Testis (tissue), 2 donors: ENCODE results near the gene IMP3.

ENCODE experiments used
- POLR2A ChIP-seq: fragments of 450-650 bp; IDR thresholded peaks from one replicate; pipeline ENCODE4 v1.6.1; 2017; ENCODE audit warnings: antibody characterized with exemption, mild to moderate bottlenecking, moderate library complexity
- TF ChIP-seq, protein P1 (sequence below), 3 experiments: fragments of 450-650 bp in 2 of 3; fragments of 200-600 bp in 1 of 3; sonication (generic) in 1 of 3; IDR thresholded peaks; one replicate each; pipeline ENCODE4 v1.5.1; 2016 to 2019; ENCODE audit warnings: antibody characterized with exemption in 3 of 3, mild to moderate bottlenecking in 2 of 3, moderate library complexity in 1 of 3

DNA sequence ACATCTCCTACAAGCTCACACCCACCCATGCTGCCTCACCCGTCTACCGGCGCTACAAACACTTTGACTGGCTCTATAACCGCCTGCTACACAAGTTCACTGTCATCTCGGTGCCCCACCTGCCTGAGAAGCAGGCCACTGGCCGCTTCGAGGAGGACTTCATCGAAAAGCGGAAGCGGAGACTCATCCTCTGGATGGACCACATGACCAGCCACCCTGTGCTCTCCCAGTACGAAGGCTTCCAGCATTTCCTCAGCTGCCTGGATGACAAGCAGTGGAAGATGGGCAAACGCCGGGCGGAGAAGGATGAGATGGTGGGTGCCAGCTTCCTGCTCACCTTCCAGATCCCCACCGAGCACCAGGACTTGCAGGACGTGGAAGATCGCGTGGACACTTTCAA is 9.8 kb upstream of the IMP3 start:
- TF ChIP-seq, protein P1, sequence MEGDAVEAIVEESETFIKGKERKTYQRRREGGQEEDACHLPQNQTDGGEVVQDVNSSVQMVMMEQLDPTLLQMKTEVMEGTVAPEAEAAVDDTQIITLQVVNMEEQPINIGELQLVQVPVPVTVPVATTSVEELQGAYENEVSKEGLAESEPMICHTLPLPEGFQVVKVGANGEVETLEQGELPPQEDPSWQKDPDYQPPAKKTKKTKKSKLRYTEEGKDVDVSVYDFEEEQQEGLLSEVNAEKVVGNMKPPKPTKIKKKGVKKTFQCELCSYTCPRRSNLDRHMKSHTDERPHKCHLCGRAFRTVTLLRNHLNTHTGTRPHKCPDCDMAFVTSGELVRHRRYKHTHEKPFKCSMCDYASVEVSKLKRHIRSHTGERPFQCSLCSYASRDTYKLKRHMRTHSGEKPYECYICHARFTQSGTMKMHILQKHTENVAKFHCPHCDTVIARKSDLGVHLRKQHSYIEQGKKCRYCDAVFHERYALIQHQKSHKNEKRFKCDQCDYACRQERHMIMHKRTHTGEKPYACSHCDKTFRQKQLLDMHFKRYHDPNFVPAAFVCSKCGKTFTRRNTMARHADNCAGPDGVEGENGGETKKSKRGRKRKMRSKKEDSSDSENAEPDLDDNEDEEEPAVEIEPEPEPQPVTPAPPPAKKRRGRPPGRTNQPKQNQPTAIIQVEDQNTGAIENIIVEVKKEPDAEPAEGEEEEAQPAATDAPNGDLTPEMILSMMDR (IDR thresholded peaks at IDR 0.05), result no peak
- no peak for TF ChIP-seq POLR2A
